HepG2 (cell line): ENCODE data around the gene SPSB2. TPM values are rescaled to one million over a fixed set of nuclear protein-coding genes. Genes with fewer than 3 reads are reported as not detected.

Experiments used
- GATA4 ChIP-seq: sonication (generic); IDR thresholded peaks from 2 replicates; pipeline ENCODE4 v1.6.1; 2016; ENCODE audit warnings: antibody characterized with exemption, low read depth, borderline replicate concordance
- GFI1 ChIP-seq: sonication (generic); formaldehyde crosslinking; IDR thresholded peaks from 2 replicates; pipeline ENCODE4 v1.5.0; 2020; ENCODE audit warnings: missing genetic modification reagents, mild to moderate bottlenecking, borderline replicate concordance
- HNRNPL ChIP-seq: fragments of 200-400 bp; formaldehyde crosslinking; IDR thresholded peaks from 2 replicates; pipeline ENCODE4 v1.6.1; 2017; ENCODE audit warnings: mild to moderate bottlenecking, low read depth, low read length
- JUND ChIP-seq: sonication (generic); formaldehyde crosslinking; IDR thresholded peaks from 2 replicates; pipeline ENCODE4 v1.8.0; 2022; ENCODE audit warnings: mild to moderate bottlenecking, missing genetic modification reagents
- KLF13 ChIP-seq: sonication (generic); formaldehyde crosslinking; IDR thresholded peaks from 2 replicates; pipeline ENCODE4 v1.4.0; 2020; ENCODE audit warnings: mild to moderate bottlenecking, missing genetic modification reagents
- KMT2B ChIP-seq: IDR thresholded peaks from 2 replicates; pipeline ENCODE4 v1.6.1; 2016; ENCODE audit warnings: missing genetic modification reagents, missing compliant biosample characterization
- MIER2 ChIP-seq: IDR thresholded peaks from 2 replicates; pipeline ENCODE4 v1.6.1; 2016; ENCODE audit warnings: missing biosample characterization, missing genetic modification reagents
- NFE2L2 ChIP-seq: fragments of 150-350 bp; IDR thresholded peaks from 2 replicates; pipeline ENCODE4 v1.6.1; 2014; ENCODE audit warnings: low read length
- NR2F1 ChIP-seq, 2 experiments: fragments of 450-650 bp in 1 of 2; formaldehyde crosslinking in 1 of 2; IDR thresholded peaks; 2 replicates each; pipeline versions ENCODE4 v1.5.0 to v1.6.1; 2016 to 2020; ENCODE audit warnings: mild to moderate bottlenecking in 1 of 2, missing compliant biosample characterization in 1 of 2, missing genetic modification reagents in 1 of 2, moderate library complexity in 1 of 2
- XRCC5 ChIP-seq: fragments of 200-400 bp; formaldehyde crosslinking; optimal IDR thresholded peaks from 2 replicates; pipeline ENCODE3; 2017; ENCODE audit warnings: mild to moderate bottlenecking, low read length
- YEATS4 ChIP-seq: sonication (generic); formaldehyde crosslinking; IDR thresholded peaks from 2 replicates; pipeline ENCODE4 v1.4.0; 2020; ENCODE audit warnings: missing genetic modification reagents, borderline replicate concordance
- ZBTB3 ChIP-seq: sonication (generic); formaldehyde crosslinking; IDR thresholded peaks from 2 replicates; pipeline ENCODE4 v1.4.0; 2020; ENCODE audit warnings: low read depth, mild to moderate bottlenecking, moderate library complexity, missing genetic modification reagents, borderline replicate concordance
- ZNF264 ChIP-seq: sonication (generic); formaldehyde crosslinking; IDR thresholded peaks from 2 replicates; pipeline ENCODE4 v1.4.0; 2020; ENCODE audit warnings: missing genetic modification reagents
- ZNF367 ChIP-seq: sonication (generic); formaldehyde crosslinking; IDR thresholded peaks from 2 replicates; pipeline ENCODE4 v1.4.0; 2020; ENCODE audit warnings: missing genetic modification reagents, borderline replicate concordance
- ZNF773 ChIP-seq: sonication (generic); formaldehyde crosslinking; IDR thresholded peaks from 2 replicates; pipeline ENCODE4 v1.4.0; 2020; ENCODE audit warnings: missing genetic modification reagents, borderline replicate concordance
- polyA plus RNA-seq, 8 experiments: library from polyadenylated mRNA; depleted of rRNA in 3 of 8; stranded (reverse) in 7 of 8; unstranded in 1 of 8; fragments of >200 nt; fragmentation: Illumina TruSeq in 4 of 8; extraction: Trizol in 4 of 8; gene quantifications; 2 replicates each; pipeline versions ENCODE4 v1.2.1 to v1.2.3, GENCODE V29; 2011 to 2016; ENCODE audit warnings: low read depth in 4 of 8, missing spikeins in 1 of 8, mixed read lengths in 1 of 8; ENCODE audit not compliant: insufficient read depth in 1 of 8
- total RNA-seq, 5 experiments: library from RNA; depleted of rRNA; stranded (reverse); fragments of >200 nt; fragmentation: Illumina TruSeq; extraction: Trizol; gene quantifications; 2 replicates each; pipeline ENCODE4 v1.2.3, GENCODE V29; 2016; ENCODE audit warnings: low read depth in 1 of 5
- TF ChIP-seq, protein P1 (sequence below): sonication (generic); formaldehyde crosslinking; IDR thresholded peaks from 2 replicates; pipeline ENCODE4 v1.5.0; 2020; ENCODE audit warnings: missing genetic modification reagents
- TF ChIP-seq, protein P2 (sequence below): IDR thresholded peaks from 2 replicates; pipeline ENCODE4 v1.6.1; 2016; ENCODE audit warnings: missing compliant biosample characterization, missing genetic modification reagents, borderline replicate concordance
- TF ChIP-seq, protein P3 (sequence below): sonication (generic); formaldehyde crosslinking; IDR thresholded peaks from 2 replicates; pipeline ENCODE4 v1.8.0; 2022; ENCODE audit warnings: mild to moderate bottlenecking, missing genetic modification reagents, moderate library complexity
- TF ChIP-seq, protein P4 (sequence below): sonication (generic); formaldehyde crosslinking; IDR thresholded peaks from 2 replicates; pipeline ENCODE4 v1.8.0; 2022; ENCODE audit warnings: missing genetic modification reagents, mild to moderate bottlenecking, inconsistent platforms, borderline replicate concordance
- TF ChIP-seq, protein P5 (sequence below): sonication (generic); formaldehyde crosslinking; IDR thresholded peaks from 2 replicates; pipeline ENCODE4 v1.8.0; 2022; ENCODE audit warnings: mild to moderate bottlenecking, missing genetic modification reagents; ENCODE audit not compliant: insufficient replicate concordance
- TF ChIP-seq, protein P6 (sequence below): sonication (generic); formaldehyde crosslinking; conservative IDR thresholded peaks from 2 replicates; pipeline ENCODE4 v1.5.0; 2020; ENCODE audit warnings: missing genetic modification reagents

Gene SPSB2
- total and polyA plus RNA-seq, 2 of the 13 experiments (the other 11 are each of a cell fraction or from before 2014, with no cell fraction given) = 2.0 to 6.2 TPM

DNA sequence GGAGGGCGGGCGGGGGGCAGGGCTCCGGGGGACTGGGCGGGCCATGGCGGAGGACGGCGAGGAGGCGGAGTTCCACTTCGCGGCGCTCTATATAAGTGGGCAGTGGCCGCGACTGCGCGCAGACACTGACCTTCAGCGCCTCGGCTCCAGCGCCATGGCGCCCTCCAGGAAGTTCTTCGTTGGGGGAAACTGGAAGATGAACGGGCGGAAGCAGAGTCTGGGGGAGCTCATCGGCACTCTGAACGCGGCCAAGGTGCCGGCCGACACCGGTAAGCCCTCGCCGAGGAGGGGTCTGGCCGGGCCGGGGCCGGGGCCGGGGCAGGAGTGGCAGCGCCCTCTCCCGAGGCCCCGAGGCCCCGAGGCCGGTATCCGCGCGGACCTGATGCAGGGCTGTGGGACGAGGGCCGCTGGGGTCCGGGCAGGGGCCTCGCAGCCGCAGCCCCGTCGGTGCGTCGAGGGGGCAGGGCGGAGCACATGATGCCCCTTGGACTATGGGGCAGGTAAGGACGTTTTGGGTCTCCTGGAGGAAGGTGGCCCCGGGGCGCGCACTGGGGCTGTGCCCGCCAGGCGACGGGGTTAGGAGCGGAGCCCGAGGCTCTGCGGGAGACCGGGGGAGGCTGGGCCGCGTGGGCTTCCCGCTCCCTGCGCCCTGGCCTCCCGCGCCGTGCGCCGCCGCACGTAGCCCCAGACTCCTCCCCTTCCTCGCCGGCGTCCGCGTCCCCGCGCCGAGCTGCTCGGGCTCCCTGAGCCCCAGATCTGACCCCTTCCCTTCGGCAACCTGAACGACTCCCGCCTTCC is 5.5 kb downstream of the SPSB2 start, which contains the start of gene TPI1 (continued):
- TF ChIP-seq, protein P1, sequence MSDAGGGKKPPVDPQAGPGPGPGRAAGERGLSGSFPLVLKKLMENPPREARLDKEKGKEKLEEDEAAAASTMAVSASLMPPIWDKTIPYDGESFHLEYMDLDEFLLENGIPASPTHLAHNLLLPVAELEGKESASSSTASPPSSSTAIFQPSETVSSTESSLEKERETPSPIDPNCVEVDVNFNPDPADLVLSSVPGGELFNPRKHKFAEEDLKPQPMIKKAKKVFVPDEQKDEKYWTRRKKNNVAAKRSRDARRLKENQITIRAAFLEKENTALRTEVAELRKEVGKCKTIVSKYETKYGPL (CRISPR knock-in tag) = 0 out of 2 replicates have a peak, but pooled peaks have one; percentile 62
- TF ChIP-seq ZNF367 (CRISPR knock-in tag) = no peak
- peak; percentile 66 for TF ChIP-seq YEATS4 (CRISPR knock-in tag)
- no peak for TF ChIP-seq XRCC5
- TF ChIP-seq KLF13 (CRISPR knock-in tag) = no peak
- TF ChIP-seq, protein P2, sequence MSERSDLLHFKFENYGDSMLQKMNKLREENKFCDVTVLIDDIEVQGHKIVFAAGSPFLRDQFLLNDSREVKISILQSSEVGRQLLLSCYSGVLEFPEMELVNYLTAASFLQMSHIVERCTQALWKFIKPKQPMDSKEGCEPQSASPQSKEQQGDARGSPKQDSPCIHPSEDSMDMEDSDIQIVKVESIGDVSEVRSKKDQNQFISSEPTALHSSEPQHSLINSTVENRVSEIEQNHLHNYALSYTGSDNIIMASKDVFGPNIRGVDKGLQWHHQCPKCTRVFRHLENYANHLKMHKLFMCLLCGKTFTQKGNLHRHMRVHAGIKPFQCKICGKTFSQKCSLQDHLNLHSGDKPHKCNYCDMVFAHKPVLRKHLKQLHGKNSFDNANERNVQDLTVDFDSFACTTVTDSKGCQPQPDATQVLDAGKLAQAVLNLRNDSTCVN = no peak
- no peak for TF ChIP-seq ZBTB3 (CRISPR knock-in tag)
- 0 out of 2 replicates have a peak, but pooled peaks have one; percentile 21 for TF ChIP-seq ZNF773 (CRISPR knock-in tag)
- no peak for TF ChIP-seq NR2F1 (CRISPR knock-in tag; IDR thresholded peaks at IDR 0.05)
- TF ChIP-seq, protein P3, sequence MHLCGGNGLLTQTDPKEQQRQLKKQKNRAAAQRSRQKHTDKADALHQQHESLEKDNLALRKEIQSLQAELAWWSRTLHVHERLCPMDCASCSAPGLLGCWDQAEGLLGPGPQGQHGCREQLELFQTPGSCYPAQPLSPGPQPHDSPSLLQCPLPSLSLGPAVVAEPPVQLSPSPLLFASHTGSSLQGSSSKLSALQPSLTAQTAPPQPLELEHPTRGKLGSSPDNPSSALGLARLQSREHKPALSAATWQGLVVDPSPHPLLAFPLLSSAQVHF (CRISPR knock-in tag) = peak; percentile 39; the same call in 1 of the 2 replicates
- TF ChIP-seq KMT2B (CRISPR knock-in tag) = peak; percentile 50; the same call in 1 of the 2 replicates
- TF ChIP-seq GATA4 = peak; percentile 80; the same call in 1 of the 2 replicates
- 0 out of 2 replicates have a peak, but pooled peaks have one; percentile 26 for TF ChIP-seq GFI1 (CRISPR knock-in tag)
- no peak for TF ChIP-seq MIER2 (CRISPR knock-in tag)
- TF ChIP-seq, protein P4, sequence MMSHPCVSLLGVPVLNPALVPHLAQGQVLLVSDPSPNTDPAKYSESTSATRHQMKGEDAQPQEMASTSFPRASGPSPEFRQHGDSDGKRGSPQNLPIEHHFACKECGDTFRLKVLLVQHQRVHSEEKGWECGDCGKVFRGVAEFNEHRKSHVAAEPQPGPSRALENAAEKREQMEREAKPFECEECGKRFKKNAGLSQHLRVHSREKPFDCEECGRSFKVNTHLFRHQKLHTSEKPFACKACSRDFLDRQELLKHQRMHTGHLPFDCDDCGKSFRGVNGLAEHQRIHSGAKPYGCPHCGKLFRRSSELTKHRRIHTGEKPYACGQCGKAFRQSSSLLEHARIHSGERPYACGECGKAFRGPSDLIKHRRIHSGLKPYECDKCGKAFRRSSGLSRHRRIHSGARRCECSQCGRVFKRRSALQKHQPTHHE = peak; percentile 37; the same call in 1 of the 2 replicates
- TF ChIP-seq HNRNPL = 0 out of 2 replicates have a peak, but pooled peaks have one; percentile 31
- no peak for TF ChIP-seq NFE2L2
- TF ChIP-seq JUND = no peak
- TF ChIP-seq ZNF264 (CRISPR knock-in tag) = no peak; the same call in 1 of the 2 replicates
- TF ChIP-seq, protein P5, sequence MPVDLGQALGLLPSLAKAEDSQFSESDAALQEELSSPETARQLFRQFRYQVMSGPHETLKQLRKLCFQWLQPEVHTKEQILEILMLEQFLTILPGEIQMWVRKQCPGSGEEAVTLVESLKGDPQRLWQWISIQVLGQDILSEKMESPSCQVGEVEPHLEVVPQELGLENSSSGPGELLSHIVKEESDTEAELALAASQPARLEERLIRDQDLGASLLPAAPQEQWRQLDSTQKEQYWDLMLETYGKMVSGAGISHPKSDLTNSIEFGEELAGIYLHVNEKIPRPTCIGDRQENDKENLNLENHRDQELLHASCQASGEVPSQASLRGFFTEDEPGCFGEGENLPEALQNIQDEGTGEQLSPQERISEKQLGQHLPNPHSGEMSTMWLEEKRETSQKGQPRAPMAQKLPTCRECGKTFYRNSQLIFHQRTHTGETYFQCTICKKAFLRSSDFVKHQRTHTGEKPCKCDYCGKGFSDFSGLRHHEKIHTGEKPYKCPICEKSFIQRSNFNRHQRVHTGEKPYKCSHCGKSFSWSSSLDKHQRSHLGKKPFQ = peak; percentile 87
- TF ChIP-seq, protein P6, sequence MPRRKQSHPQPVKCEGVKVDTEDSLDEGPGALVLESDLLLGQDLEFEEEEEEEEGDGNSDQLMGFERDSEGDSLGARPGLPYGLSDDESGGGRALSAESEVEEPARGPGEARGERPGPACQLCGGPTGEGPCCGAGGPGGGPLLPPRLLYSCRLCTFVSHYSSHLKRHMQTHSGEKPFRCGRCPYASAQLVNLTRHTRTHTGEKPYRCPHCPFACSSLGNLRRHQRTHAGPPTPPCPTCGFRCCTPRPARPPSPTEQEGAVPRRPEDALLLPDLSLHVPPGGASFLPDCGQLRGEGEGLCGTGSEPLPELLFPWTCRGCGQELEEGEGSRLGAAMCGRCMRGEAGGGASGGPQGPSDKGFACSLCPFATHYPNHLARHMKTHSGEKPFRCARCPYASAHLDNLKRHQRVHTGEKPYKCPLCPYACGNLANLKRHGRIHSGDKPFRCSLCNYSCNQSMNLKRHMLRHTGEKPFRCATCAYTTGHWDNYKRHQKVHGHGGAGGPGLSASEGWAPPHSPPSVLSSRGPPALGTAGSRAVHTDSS (CRISPR knock-in tag) = no peak
